Endothelial cell (in vitro differentiated cells): ENCODE measurements around the gene PCARE. TPM values are rescaled to one million over a fixed set of nuclear protein-coding genes. Genes with fewer than 3 reads are reported as not detected.
"Not testable (repeated sequence)": the region's sequence is repeated elsewhere in the genome, so short reads cannot be mapped to it uniquely, and the experiment has no call there.

Experiments
- DNase-seq: peaks from one replicate; pipeline ENCODE4 v3.0.0; 2021; ENCODE audit warnings: low spot score
- H3K27ac Mint-ChIP-seq: one replicate; pipeline ENCODE4 v1.8.0; 2021; ENCODE audit warnings: mixed read lengths, inconsistent platforms; ENCODE audit not compliant: unreplicated experiment
- H3K27me3 Mint-ChIP-seq: one replicate; pipeline ENCODE4 v1.8.0; 2021; ENCODE audit warnings: mild to moderate bottlenecking, moderate library complexity, mixed read lengths, inconsistent platforms; ENCODE audit not compliant: unreplicated experiment
- H3K36me3 Mint-ChIP-seq: one replicate; pipeline ENCODE4 v1.8.0; 2021; ENCODE audit warnings: mild to moderate bottlenecking, low read depth, mixed read lengths, inconsistent platforms; ENCODE audit not compliant: unreplicated experiment
- H3K4me1 Mint-ChIP-seq: one replicate; pipeline ENCODE4 v1.8.0; 2021; ENCODE audit warnings: mild to moderate bottlenecking, mixed read lengths, inconsistent platforms; ENCODE audit not compliant: unreplicated experiment
- H3K4me3 Mint-ChIP-seq: one replicate; pipeline ENCODE4 v1.8.0; 2021; ENCODE audit warnings: mild to moderate bottlenecking, mixed read lengths, inconsistent platforms; ENCODE audit not compliant: unreplicated experiment
- H3K9me3 Mint-ChIP-seq: one replicate; pipeline ENCODE4 v1.8.0; 2021; ENCODE audit warnings: mixed read lengths, inconsistent platforms; ENCODE audit not compliant: unreplicated experiment
- total RNA-seq: library from RNA; stranded (reverse); fragmentation: NEBNext Ultra II Directional; extraction: Animal tissue kit (Norgen Biotek cat#: 25700); gene quantifications from one replicate; pipeline ENCODE4 v1.2.1, GENCODE V29; 2021; ENCODE audit not compliant: unreplicated experiment
- TF ChIP-seq, protein P1 (sequence below): fragments of 200-600 bp; sonication (generic); IDR thresholded peaks from one replicate; pipeline ENCODE4 v1.5.0; 2021; ENCODE audit warnings: antibody characterized with exemption; ENCODE audit not compliant: unreplicated experiment

The PCARE gene
- total RNA-seq, 1 donor from 2014 or later, result not detected

- H3K4me1 Mint-ChIP-seq, result no peaks in the 10 kb centered on the region
- no peak for DNase-seq
- H3K27me3 Mint-ChIP-seq, result peaks cover 17% of the 10 kb centered on the region
- H3K36me3 Mint-ChIP-seq, result peaks cover 3% of the 10 kb centered on the region
- no peak overlapping the region for H3K4me3 Mint-ChIP-seq
- no peak overlapping the region for H3K27ac Mint-ChIP-seq
- TF ChIP-seq, protein P1, sequence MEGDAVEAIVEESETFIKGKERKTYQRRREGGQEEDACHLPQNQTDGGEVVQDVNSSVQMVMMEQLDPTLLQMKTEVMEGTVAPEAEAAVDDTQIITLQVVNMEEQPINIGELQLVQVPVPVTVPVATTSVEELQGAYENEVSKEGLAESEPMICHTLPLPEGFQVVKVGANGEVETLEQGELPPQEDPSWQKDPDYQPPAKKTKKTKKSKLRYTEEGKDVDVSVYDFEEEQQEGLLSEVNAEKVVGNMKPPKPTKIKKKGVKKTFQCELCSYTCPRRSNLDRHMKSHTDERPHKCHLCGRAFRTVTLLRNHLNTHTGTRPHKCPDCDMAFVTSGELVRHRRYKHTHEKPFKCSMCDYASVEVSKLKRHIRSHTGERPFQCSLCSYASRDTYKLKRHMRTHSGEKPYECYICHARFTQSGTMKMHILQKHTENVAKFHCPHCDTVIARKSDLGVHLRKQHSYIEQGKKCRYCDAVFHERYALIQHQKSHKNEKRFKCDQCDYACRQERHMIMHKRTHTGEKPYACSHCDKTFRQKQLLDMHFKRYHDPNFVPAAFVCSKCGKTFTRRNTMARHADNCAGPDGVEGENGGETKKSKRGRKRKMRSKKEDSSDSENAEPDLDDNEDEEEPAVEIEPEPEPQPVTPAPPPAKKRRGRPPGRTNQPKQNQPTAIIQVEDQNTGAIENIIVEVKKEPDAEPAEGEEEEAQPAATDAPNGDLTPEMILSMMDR, result no peak
- H3K9me3 Mint-ChIP-seq, result no peaks in the 10 kb centered on the region
Observed at GRCh38 chr2:29113027-29113686, 38.8 kb upstream of the PCARE start.

- peaks cover 3% of the 10 kb centered on the region for H3K36me3 Mint-ChIP-seq
- TF ChIP-seq, protein P1, result no peak
- H3K4me3 Mint-ChIP-seq, result no peak overlapping the region
- H3K27ac Mint-ChIP-seq, result no peak overlapping the region
- no peaks in the 10 kb centered on the region for H3K9me3 Mint-ChIP-seq
- H3K27me3 Mint-ChIP-seq, result peaks cover 17% of the 10 kb centered on the region
- no peaks in the 10 kb centered on the region for H3K4me1 Mint-ChIP-seq
- DNase-seq, result no peak
Observed at GRCh38 chr2:29112379-29112778, 38.1 kb upstream of the PCARE start.

DNA sequence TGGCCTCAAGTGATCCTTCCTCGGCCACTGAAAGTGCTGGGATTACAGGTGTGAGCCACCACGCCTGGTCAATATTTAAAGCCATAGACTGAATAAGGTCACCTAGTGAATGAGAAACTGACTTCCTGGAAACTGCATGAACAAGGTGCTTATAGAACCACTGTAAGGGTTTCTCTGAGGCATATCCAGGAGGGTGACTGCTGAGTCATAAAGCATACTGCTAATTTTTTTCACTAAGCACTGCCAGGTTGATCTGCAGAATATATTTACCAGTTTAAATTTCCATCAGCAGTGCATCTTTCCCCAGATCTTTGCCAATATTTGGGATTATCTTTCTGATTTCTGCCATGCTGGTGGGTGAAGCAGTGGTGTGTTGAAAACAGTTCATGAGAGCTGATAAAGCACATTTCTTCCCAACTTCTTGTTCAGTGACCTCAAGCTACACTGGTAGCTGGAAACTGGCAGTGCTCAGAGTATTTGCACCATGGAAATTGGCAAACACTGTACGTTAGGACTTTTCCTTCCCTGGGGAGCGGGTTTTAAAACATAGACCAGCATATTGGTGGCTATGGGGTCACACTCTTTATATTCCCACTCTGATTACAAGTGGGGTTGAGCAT, 36.7 kb upstream of the PCARE start:
- peaks cover 13% of the 10 kb centered on the region for H3K27me3 Mint-ChIP-seq
- TF ChIP-seq, protein P1, result no peak
- H3K9me3 Mint-ChIP-seq, result no peaks in the 10 kb centered on the region

GRCh38 chr2:29109246-29109645, 34.9 kb upstream of the PCARE start:
- peaks cover 5% of the 10 kb centered on the region for H3K27me3 Mint-ChIP-seq
- H3K36me3 Mint-ChIP-seq, result no peaks in the 10 kb centered on the region
- TF ChIP-seq, protein P1, result no peak
- no peaks in the 10 kb centered on the region for H3K9me3 Mint-ChIP-seq
- DNase-seq, result no peak
- no peaks in the 10 kb centered on the region for H3K4me1 Mint-ChIP-seq
- H3K27ac Mint-ChIP-seq, result no peak overlapping the region
- H3K4me3 Mint-ChIP-seq, result no peak overlapping the region

More for the DNA sequence above, 36.7 kb upstream of the PCARE start:
- H3K36me3 Mint-ChIP-seq, result peaks cover 3% of the 10 kb centered on the region
- H3K4me3 Mint-ChIP-seq, result no peak overlapping the region
- H3K4me1 Mint-ChIP-seq, result no peaks in the 10 kb centered on the region
- H3K27ac Mint-ChIP-seq, result no peak overlapping the region
- DNase-seq, result no peak

GRCh38 chr2:29108225-29108624, 33.9 kb upstream of the PCARE start:
- Mint-ChIP-seq H3K27me3 (peaks cover 3% of the 10 kb centered on the region), H3K27ac (no peak overlapping the region), H3K36me3 (no peaks in the 10 kb centered on the region), H3K4me3 (no peak overlapping the region), H3K4me1 (no peaks in the 10 kb centered on the region), H3K9me3 (no peaks in the 10 kb centered on the region)
- no peak for DNase-seq
- TF ChIP-seq, protein P1, result no peak

DNA sequence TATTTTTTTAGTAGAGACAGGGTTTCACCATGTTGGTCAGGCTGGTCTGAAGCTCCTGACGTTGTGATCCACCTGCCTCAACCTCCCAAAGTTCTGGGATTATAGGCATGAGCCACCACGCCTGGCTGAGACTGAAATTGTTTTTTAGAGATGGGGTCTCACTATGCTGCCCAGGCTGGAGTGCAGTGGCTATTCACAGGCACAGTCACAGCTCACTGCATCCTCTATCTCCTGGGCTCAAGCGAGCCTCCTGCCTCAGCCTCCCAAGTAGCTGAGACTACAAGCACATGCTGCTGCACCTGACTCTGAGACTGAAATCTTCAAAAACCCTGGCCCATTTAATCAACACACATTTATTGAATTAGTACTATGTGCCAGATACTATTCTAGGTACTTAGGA, 33.2 kb upstream of the PCARE start:
- not testable (repeated sequence) for DNase-seq, H3K27me3 Mint-ChIP-seq, H3K27ac Mint-ChIP-seq, H3K4me1 Mint-ChIP-seq, H3K9me3 Mint-ChIP-seq, H3K4me3 Mint-ChIP-seq, H3K36me3 Mint-ChIP-seq
